Activated CD4-positive, alpha-beta T cell treated with anti-CD3 and anti-CD28 coated beads, Interleukin-2, amount 50 U/mL, for 1 hour (primary cell): ENCODE data around the gene ETFRF1.
A peak's percentile ranks its signal among the peaks of the same experiment; 100 is the strongest.

Experiments used
- DNase-seq: peaks from one replicate; pipeline ENCODE4 v3.0.0-alpha.2; 2020

The ETFRF1 gene

GRCh38 chr12:25236190-25236589 is 41.2 kb downstream of the ETFRF1 start:
- no peak for DNase-seq

DNA sequence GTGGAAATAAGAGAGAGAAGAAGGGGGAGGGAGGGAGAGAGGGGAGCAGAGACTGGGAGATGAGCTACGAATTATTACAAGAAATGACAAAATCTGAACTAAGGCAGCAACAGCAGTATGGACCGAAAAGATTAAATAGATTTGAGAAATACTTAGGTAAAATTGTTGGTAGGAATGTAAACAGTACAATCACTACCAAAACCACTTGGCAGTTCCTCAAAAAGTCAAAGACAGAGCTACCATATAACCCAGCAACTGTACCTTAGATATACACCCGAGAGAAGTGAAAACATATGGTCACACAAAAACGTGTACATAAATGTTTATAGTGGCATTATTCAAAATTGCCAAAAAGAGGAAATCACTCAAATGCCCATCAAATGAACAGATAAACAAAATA is 41.6 kb downstream of the ETFRF1 start:
- DNase-seq: no peak

- no peak for DNase-seq
These were observed 46.4 kb downstream of the ETFRF1 start for GRCh38 chr12:25241167-25242020.

- DNase-seq: no peak
These were observed 48.1 kb downstream of the ETFRF1 start for GRCh38 chr12:25242981-25243679.

- DNase-seq: no peak
These were observed 48.6 kb downstream of the ETFRF1 start for GRCh38 chr12:25243680-25243990.

- DNase-seq: no peak
These were observed 50.5 kb downstream of the ETFRF1 start for GRCh38 chr12:25245491-25245890.

GRCh38 chr12:25248137-25248536 is 53.1 kb downstream of the ETFRF1 start:
- DNase-seq: no peak

DNA sequence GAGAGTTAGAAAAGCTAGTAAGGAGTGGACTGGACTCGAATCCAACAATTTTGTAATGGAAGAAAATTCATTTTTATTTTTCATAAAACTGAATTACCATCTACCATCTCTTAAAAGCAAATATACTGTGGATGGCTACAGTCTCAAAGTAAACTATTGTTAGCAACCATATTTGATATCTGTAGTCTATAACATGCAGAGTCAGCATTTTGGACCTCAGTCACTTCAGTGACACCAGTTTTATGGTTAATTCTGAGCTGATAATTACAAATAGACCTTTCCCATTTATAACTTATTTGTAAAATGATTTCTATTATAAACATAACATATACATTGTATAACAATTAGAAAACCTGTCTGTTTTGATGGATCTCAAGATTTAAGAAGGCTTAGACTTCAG is 53.7 kb downstream of the ETFRF1 start:
- DNase-seq: no peak

GRCh38 chr12:25249931-25250738 is 55.1 kb downstream of the ETFRF1 start:
- DNase-seq: peak; percentile 30

DNA sequence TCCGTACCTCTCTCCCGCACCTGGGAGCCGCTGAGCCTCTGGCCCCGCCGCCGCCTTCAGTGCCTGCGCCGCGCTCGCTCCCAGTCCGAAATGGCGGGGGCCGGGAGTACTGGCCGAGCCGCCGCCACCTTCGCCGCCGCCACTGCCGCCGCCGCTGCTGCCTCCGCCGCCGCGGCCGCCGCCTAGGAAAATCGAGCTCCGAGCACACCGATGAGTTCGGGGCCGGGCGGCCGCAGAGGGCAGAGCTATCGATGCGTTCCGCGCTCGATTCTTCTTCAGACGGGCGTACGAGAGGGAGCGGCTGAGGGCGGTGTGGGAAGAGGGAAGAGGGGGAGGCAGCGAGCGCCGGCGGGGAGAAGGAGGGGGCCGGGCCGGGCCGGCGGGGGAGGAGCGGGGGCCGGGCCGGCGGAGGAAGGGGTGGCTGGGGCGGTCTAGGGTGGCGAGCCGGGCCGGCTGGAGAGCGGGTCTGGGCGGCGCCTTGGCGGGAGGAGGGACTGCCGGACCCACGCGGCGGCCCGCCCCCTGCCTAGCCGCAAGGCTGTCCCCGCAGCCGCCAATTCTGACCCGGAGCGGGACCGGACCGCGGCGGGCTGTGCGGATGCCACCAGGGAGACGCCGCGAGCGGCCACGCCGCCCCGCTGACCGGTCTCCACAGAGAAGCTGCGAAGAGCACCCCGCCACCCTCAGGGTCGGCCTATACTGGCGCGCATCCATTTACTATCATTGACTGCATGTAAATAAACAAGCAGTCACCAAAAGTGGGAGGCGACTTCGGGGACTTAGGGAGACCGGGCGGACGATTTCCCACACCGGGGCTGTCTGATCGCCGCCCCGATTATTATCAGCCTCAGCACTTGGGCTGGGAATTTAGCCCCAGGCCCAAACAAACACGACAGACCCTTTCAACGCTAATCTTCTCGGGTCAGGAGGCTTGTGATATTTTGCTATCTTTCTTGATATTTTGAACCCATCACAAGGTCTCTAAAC is 56.0 kb downstream of the ETFRF1 start, which contains the start of gene KRAS:
TSS of gene KRAS (minus strand) at position 186 of the 987 bp plus-strand sequence.
- peak; percentile 91 for DNase-seq

- DNase-seq: no peak
These were observed 56.7 kb downstream of the ETFRF1 start for GRCh38 chr12:25251769-25252168.

DNA sequence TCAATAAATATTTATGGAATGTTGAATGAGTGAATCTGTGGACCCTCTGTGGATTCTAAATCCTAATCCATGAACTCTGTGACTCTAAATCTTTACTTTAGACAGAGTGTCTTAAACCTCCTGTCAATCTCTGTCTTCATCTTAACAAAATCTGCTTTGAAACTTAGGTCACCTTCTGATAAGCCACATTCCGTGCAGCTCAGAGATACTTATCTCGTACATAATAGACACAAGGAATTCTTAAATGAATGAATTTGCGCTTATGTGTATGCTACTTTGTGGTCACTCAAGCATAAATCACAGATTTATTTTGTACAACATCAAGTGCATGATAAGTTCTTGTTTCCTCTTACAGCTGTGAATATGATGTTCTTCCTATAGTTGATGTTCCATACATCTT is 57.9 kb downstream of the ETFRF1 start:
- no peak for DNase-seq

DNA sequence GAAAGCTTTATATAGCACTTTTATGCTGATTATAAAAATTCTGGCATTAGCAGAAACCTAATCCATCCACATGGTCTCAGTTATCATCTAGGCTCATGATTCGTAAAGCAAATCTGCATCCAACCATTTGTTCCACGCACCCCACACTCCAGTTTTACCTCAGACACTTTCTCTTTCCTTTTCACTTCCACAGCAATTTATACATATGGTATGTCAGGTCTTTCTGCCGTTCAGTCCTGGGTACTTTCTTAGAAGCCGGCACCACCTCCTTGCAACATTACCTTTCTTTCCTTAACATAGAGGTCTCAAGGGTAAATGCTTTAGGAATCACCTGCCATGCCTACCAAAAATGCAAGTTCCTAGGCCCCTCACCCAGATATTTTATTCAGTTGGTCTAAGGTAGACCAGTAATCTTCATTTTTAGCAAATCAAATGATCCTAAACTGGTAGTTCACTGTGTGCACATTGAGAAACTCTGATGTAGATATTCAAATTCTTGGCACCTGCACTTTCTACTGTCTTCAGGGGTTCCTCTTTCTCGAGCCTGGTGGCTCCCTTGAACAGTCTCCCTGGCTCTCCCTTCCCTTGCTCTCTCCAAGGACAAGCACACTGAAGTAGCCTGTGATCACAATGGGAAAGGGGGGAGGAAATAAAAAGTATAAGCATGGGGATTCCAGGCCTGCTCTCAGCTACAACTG is 58.5 kb downstream of the ETFRF1 start:
- no peak for DNase-seq

GRCh38 chr12:25254271-25254880 is 59.3 kb downstream of the ETFRF1 start:
- DNase-seq: no peak
